GM19397 (cell line): Measurements from ENCODE around the gene TPRG1L.

ENCODE experiments used
- ATAC-seq: cut with Tn5 transposase; IDR thresholded peaks from one replicate; pipeline ENCODE4 v1.9.1; 2021; ENCODE audit warnings: mild to moderate bottlenecking, moderate library complexity; ENCODE audit not compliant: unreplicated experiment

TPRG1L gene

GRCh38 chr1:3593334-3593733 lies 31.5 kb upstream of the TPRG1L start:
- ATAC-seq, result no peak

- ATAC-seq, result no peak
These were observed 31.1 kb upstream of the TPRG1L start for GRCh38 chr1:3593745-3594144.

GRCh38 chr1:3594706-3595377 lies 30.0 kb upstream of the TPRG1L start:
- ATAC-seq, result no peak

- ATAC-seq, result no peak
These were observed 28.9 kb upstream of the TPRG1L start for GRCh38 chr1:3595949-3596348.

GRCh38 chr1:3596663-3597598 lies 27.9 kb upstream of the TPRG1L start:
- ATAC-seq, result no peak

- no peak for ATAC-seq
These were observed 27.2 kb upstream of the TPRG1L start for GRCh38 chr1:3597599-3597964.

- no peak for ATAC-seq
These were observed 26.7 kb upstream of the TPRG1L start for GRCh38 chr1:3598051-3598491.

GRCh38 chr1:3598522-3599285 lies 26.1 kb upstream of the TPRG1L start:
- no peak for ATAC-seq

- no peak for ATAC-seq
These were observed 25.5 kb upstream of the TPRG1L start for GRCh38 chr1:3599286-3599811.

GRCh38 chr1:3599816-3600215 lies 25.0 kb upstream of the TPRG1L start:
- ATAC-seq, result no peak

- no peak for ATAC-seq
These were observed 24.5 kb upstream of the TPRG1L start for GRCh38 chr1:3600354-3600753.

GRCh38 chr1:3601743-3602142 lies 23.1 kb upstream of the TPRG1L start:
- no peak for ATAC-seq

- ATAC-seq, result no peak
These were observed 22.4 kb upstream of the TPRG1L start for GRCh38 chr1:3602375-3602774.

- ATAC-seq, result no peak
These were observed 21.7 kb upstream of the TPRG1L start for GRCh38 chr1:3603156-3603555.

GRCh38 chr1:3603571-3604467 lies 21.0 kb upstream of the TPRG1L start:
- no peak for ATAC-seq

GRCh38 chr1:3604468-3604974 lies 20.3 kb upstream of the TPRG1L start:
- no peak for ATAC-seq

GRCh38 chr1:3604997-3605823 lies 19.6 kb upstream of the TPRG1L start:
- no peak for ATAC-seq

GRCh38 chr1:3606779-3607702 lies 17.8 kb upstream of the TPRG1L start:
- ATAC-seq, result no peak
